H9 (cell line): ENCODE measurements around the gene LIPM. TPM values are rescaled to one million over a fixed set of nuclear protein-coding genes. Genes with fewer than 3 reads are reported as not detected.

ENCODE experiments used
- DNase-seq: peaks from one replicate; pipeline ENCODE4 v3.0.0-alpha.2; 2017
- H2AFZ ChIP-seq: one replicate; pipeline ENCODE4 v1.6.1; 2013; ENCODE audit warnings: mild to moderate bottlenecking, low read length, control low read depth, moderate library complexity
- H2AK5ac ChIP-seq: 2 replicates; pipeline ENCODE4 v1.6.1; 2013; ENCODE audit warnings: low read length, control low read depth, mixed read lengths; ENCODE audit not compliant: insufficient read length
- H2BK120ac ChIP-seq: one replicate; pipeline ENCODE4 v1.6.1; 2013; ENCODE audit warnings: low read depth, mild to moderate bottlenecking, low read length, control low read depth, inconsistent platforms; ENCODE audit not compliant: poor library complexity, severe bottlenecking
- H2BK12ac ChIP-seq: 2 replicates; pipeline ENCODE4 v1.6.1; 2013; ENCODE audit warnings: low read length, control low read depth, mixed read lengths, low read depth; ENCODE audit not compliant: insufficient read length
- H2BK15ac ChIP-seq: 2 replicates; pipeline ENCODE4 v1.6.1; 2013; ENCODE audit warnings: low read depth, low read length, control low read depth
- H2BK20ac ChIP-seq: one replicate; pipeline ENCODE4 v1.6.1; 2013; ENCODE audit warnings: low read depth, mild to moderate bottlenecking, low read length, control low read depth, inconsistent platforms; ENCODE audit not compliant: poor library complexity, severe bottlenecking
- H2BK5ac ChIP-seq: 2 replicates; pipeline ENCODE4 v1.6.1; 2013; ENCODE audit warnings: low read length, control low read depth, mixed read lengths; ENCODE audit not compliant: insufficient read length
- H3K14ac ChIP-seq: 2 replicates; pipeline ENCODE4 v1.6.1; 2013; ENCODE audit warnings: low read length, control low read depth; ENCODE audit not compliant: insufficient read depth
- H3K18ac ChIP-seq: 2 replicates; pipeline ENCODE4 v1.6.1; 2013; ENCODE audit warnings: low read depth, mild to moderate bottlenecking, mixed read lengths, low read length, control low read depth; ENCODE audit not compliant: insufficient read length
- H3K23ac ChIP-seq: 2 replicates; pipeline ENCODE4 v1.6.1; 2013; ENCODE audit warnings: low read length, control low read depth, mixed read lengths, low read depth; ENCODE audit not compliant: insufficient read length
- H3K23me2 ChIP-seq: 2 replicates; pipeline ENCODE4 v1.6.1; 2013; ENCODE audit warnings: low read depth, mild to moderate bottlenecking, mixed read lengths, low read length, control low read depth; ENCODE audit not compliant: insufficient read length, poor library complexity, severe bottlenecking
- H3K27ac ChIP-seq: 2 replicates; pipeline ENCODE4 v1.5.1; 2013; ENCODE audit warnings: low read length, control low read depth, mixed read lengths, low read depth; ENCODE audit not compliant: insufficient read length
- H3K27me3 ChIP-seq: 2 replicates; pipeline ENCODE4 v1.6.1; 2013; ENCODE audit warnings: low read length, control low read depth, inconsistent platforms; ENCODE audit not compliant: insufficient read depth
- H3K4ac ChIP-seq: 2 replicates; pipeline ENCODE4 v1.6.1; 2013; ENCODE audit warnings: low read depth, mild to moderate bottlenecking, control low read depth, inconsistent platforms, low read length, moderate library complexity
- H3K4me1 ChIP-seq: 2 replicates; pipeline ENCODE4 v1.6.1; 2013; ENCODE audit warnings: low read length, control low read depth, inconsistent platforms; ENCODE audit not compliant: insufficient read depth
- H3K4me2 ChIP-seq: 2 replicates; pipeline ENCODE4 v1.6.1; 2013; ENCODE audit warnings: low read length, control low read depth, mixed read lengths; ENCODE audit not compliant: insufficient read length, insufficient read depth
- H3K56ac ChIP-seq: 2 replicates; pipeline ENCODE4 v1.6.1; 2013; ENCODE audit warnings: low read depth, mild to moderate bottlenecking, mixed read lengths, low read length, control low read depth; ENCODE audit not compliant: insufficient read length
- H3K79me1 ChIP-seq: 2 replicates; pipeline ENCODE4 v1.6.1; 2013; ENCODE audit warnings: low read depth, mild to moderate bottlenecking, moderate library complexity, low read length, control low read depth, inconsistent platforms; ENCODE audit not compliant: insufficient read depth, poor library complexity, severe bottlenecking
- H3K79me2 ChIP-seq: 2 replicates; pipeline ENCODE4 v1.6.1; 2013; ENCODE audit warnings: low read length, control low read depth, inconsistent platforms; ENCODE audit not compliant: insufficient read depth
- H3K9ac ChIP-seq: 2 replicates; pipeline ENCODE4 v1.6.1; 2013; ENCODE audit warnings: low read length, control low read depth, mixed read lengths; ENCODE audit not compliant: insufficient read length; ENCODE audit errors: extremely low read depth
- H3K9me3 ChIP-seq: one replicate; pipeline ENCODE4 v1.6.1; 2013; ENCODE audit warnings: low read depth, low read length, inconsistent platforms; ENCODE audit not compliant: control insufficient read depth
- H3T11ph ChIP-seq: one replicate; pipeline ENCODE4 v1.6.1; 2013; ENCODE audit warnings: mild to moderate bottlenecking, low read length, control low read depth, inconsistent platforms
- H4K20me1 ChIP-seq: one replicate; pipeline ENCODE4 v1.6.1; 2013; ENCODE audit not compliant: control insufficient read depth, insufficient read length, insufficient read depth
- H4K5ac ChIP-seq: 2 replicates; pipeline ENCODE4 v1.6.1; 2013; ENCODE audit warnings: low read depth, mild to moderate bottlenecking, mixed read lengths, low read length, control low read depth; ENCODE audit not compliant: insufficient read length
- H4K8ac ChIP-seq: replicated peaks from 2 replicates; pipeline ENCODE4 v1.6.1; 2013; ENCODE audit warnings: low read length, control low read depth, mixed read lengths, low read depth; ENCODE audit not compliant: insufficient read length
- H4K91ac ChIP-seq: 2 replicates; pipeline ENCODE4 v1.6.1; 2013; ENCODE audit warnings: low read depth, mild to moderate bottlenecking, moderate library complexity, mixed read lengths, low read length, control low read depth; ENCODE audit not compliant: insufficient read length
- H3K27ac Mint-ChIP-seq, 3 experiments: 2 replicates in 2 of 3; 3 replicates in 1 of 3; pipeline ENCODE4 v1.8.0; 2020 to 2021; ENCODE audit warnings: mixed read lengths in 3 of 3, mild to moderate bottlenecking in 1 of 3, moderate library complexity in 1 of 3
- H3K27me3 Mint-ChIP-seq: 2 replicates; pipeline ENCODE4 v1.8.0; 2021; ENCODE audit warnings: low read depth, mild to moderate bottlenecking, moderate library complexity, mixed read lengths
- H3K36me3 Mint-ChIP-seq, 3 experiments: 2 replicates in 2 of 3; 3 replicates in 1 of 3; pipeline ENCODE4 v1.8.0; 2020 to 2021; ENCODE audit warnings: low read depth in 3 of 3, mixed read lengths in 3 of 3; ENCODE audit not compliant: insufficient read depth in 1 of 3
- H3K4me1 Mint-ChIP-seq, 2 experiments: 2 replicates each; pipeline ENCODE4 v1.8.0; 2020; ENCODE audit warnings: mixed read lengths in 2 of 2
- H3K4me3 Mint-ChIP-seq, 2 experiments: 2 replicates in 1 of 2; 3 replicates in 1 of 2; pipeline ENCODE4 v1.8.0; 2020 to 2021; ENCODE audit warnings: mild to moderate bottlenecking in 2 of 2, mixed read lengths in 2 of 2, moderate library complexity in 1 of 2
- H3K9me3 Mint-ChIP-seq, 2 experiments: 2 replicates in 1 of 2; 3 replicates in 1 of 2; pipeline ENCODE4 v1.8.0; 2020; ENCODE audit warnings: mild to moderate bottlenecking in 2 of 2, mixed read lengths in 2 of 2, moderate library complexity in 1 of 2
- WGBS: extraction: QIAGEN DNeasy Blood & Tissue Kit; methylation state at CpG from one replicate; pipeline ENCODE4 v1.1.7; 2013; ENCODE audit warnings: missing lambda C conversion rate, low lambda C conversion rate, mixed read lengths; ENCODE audit not compliant: insufficient read length; ENCODE audit errors: extremely low coverage; 5-methylcytosine and 5-hydroxymethylcytosine counted together
- total RNA-seq: library from RNA; stranded (reverse); gene quantifications from 2 replicates; pipeline ENCODE4 v1.2.1, GENCODE V29; 2021
- TF ChIP-seq, protein P1 (sequence below): fragments of 200-600 bp; sonication (generic); conservative IDR thresholded peaks from 3 replicates; pipeline ENCODE4 v1.8.0; 2021; ENCODE audit warnings: antibody characterized with exemption, mild to moderate bottlenecking

Gene LIPM
- total RNA-seq, 1 experiment from 2014 or later, result not detected

DNA sequence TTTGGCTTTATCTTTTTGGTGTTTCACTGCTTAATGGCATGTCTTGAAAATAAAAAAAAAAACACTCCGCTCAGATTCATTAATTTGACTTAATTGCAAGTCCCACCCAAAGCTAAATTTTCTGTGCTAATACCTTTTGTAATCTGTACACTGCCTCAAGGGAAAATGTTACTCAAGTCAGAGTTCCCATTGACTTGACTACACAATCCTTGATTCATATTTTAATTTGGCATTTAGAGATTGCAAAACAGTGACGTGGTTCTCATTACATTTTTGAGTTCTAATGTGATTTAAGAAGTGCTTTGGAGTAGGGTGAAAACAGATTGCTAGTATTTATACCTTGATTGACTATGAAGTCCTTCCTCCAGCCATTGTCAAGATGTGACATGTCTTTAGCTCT, 21.3 kb upstream of the LIPM start:
- no CpG with 5 or more reads among the region's 2 CpGs for WGBS
- Histone ChIP-seq H2BK120ac (no peak overlapping the region), H2AFZ (no peak overlapping the region), H2BK5ac (no peak overlapping the region), H4K8ac (no peak overlapping the region), H4K91ac (no peak overlapping the region), H2AK5ac (no peak overlapping the region), H3K4ac (no peak overlapping the region), H2BK12ac (no peak overlapping the region), H3K79me1 (no peaks in the 10 kb centered on the region), H3K27me3 (no peaks in the 10 kb centered on the region), H3K14ac (no peak overlapping the region), H3K4me1 (no peaks in the 10 kb centered on the region), H4K5ac (no peak overlapping the region), H4K20me1 (no peaks in the 10 kb centered on the region), H2BK15ac (no peak overlapping the region), H3T11ph (no peak overlapping the region), H3K27ac (no peak overlapping the region), H3K23ac (no peak overlapping the region), H3K9me3 (no peaks in the 10 kb centered on the region), H3K56ac (no peak overlapping the region), H3K23me2 (no peaks in the 10 kb centered on the region), H3K4me2 (no peak overlapping the region), H3K18ac (no peak overlapping the region), H2BK20ac (no peak overlapping the region), H3K79me2 (no peaks in the 10 kb centered on the region), H3K9ac (no peak overlapping the region)
- Mint-ChIP-seq H3K27ac (no peak overlapping the region), H3K27me3 (no peaks in the 10 kb centered on the region; the same call in 1 of the 2 replicates), H3K9me3 (no peaks in the 10 kb centered on the region), H3K36me3 (no peaks in the 10 kb centered on the region), H3K4me3 (no peak overlapping the region), H3K4me1 (no peaks in the 10 kb centered on the region)
- DNase-seq, result no peak
- TF ChIP-seq, protein P1, sequence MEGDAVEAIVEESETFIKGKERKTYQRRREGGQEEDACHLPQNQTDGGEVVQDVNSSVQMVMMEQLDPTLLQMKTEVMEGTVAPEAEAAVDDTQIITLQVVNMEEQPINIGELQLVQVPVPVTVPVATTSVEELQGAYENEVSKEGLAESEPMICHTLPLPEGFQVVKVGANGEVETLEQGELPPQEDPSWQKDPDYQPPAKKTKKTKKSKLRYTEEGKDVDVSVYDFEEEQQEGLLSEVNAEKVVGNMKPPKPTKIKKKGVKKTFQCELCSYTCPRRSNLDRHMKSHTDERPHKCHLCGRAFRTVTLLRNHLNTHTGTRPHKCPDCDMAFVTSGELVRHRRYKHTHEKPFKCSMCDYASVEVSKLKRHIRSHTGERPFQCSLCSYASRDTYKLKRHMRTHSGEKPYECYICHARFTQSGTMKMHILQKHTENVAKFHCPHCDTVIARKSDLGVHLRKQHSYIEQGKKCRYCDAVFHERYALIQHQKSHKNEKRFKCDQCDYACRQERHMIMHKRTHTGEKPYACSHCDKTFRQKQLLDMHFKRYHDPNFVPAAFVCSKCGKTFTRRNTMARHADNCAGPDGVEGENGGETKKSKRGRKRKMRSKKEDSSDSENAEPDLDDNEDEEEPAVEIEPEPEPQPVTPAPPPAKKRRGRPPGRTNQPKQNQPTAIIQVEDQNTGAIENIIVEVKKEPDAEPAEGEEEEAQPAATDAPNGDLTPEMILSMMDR, result no peak
